Rectal smooth muscle tissue (tissue), 1 donor: ENCODE results near the gene NBEA.

Experiments
- H3K27ac ChIP-seq: one replicate; pipeline ENCODE4 v1.7.0; 2013; ENCODE audit warnings: low read depth, low read length, inconsistent platforms
- H3K27me3 ChIP-seq: one replicate; pipeline ENCODE4 v1.7.0; 2013; ENCODE audit warnings: low read length; ENCODE audit not compliant: control insufficient read depth, insufficient read depth
- H3K36me3 ChIP-seq: one replicate; pipeline ENCODE4 v1.7.0; 2013; ENCODE audit warnings: low read length; ENCODE audit not compliant: control insufficient read depth, insufficient read depth
- H3K4me1 ChIP-seq: one replicate; pipeline ENCODE4 v1.7.0; 2013; ENCODE audit warnings: low read length; ENCODE audit not compliant: control insufficient read depth, insufficient read depth
- H3K4me3 ChIP-seq: one replicate; pipeline ENCODE4 v1.7.0; 2013; ENCODE audit warnings: low read length
- H3K9ac ChIP-seq: one replicate; pipeline ENCODE4 v1.7.0; 2013; ENCODE audit warnings: low read length

Gene NBEA

GRCh38 chr13:35699825-35700510 is 757.9 kb downstream of the NBEA start:
- no peak overlapping the region for H3K9ac ChIP-seq
- H3K4me1 ChIP-seq: peaks cover 5% of the 10 kb centered on the region
- peak overlapping the region; percentile 2 for H3K27ac ChIP-seq
- no peaks in the 10 kb centered on the region for H3K36me3 ChIP-seq
- peak overlapping the region; percentile 5 for H3K4me3 ChIP-seq
- peaks cover 2% of the 10 kb centered on the region for H3K27me3 ChIP-seq

GRCh38 chr13:35700671-35701070 is 758.6 kb downstream of the NBEA start:
- peak overlapping the region; percentile 2 for H3K27ac ChIP-seq
- H3K36me3 ChIP-seq: no peaks in the 10 kb centered on the region
- H3K4me1 ChIP-seq: peaks cover 5% of the 10 kb centered on the region
- no peak overlapping the region for H3K4me3 ChIP-seq
- H3K27me3 ChIP-seq: peaks cover 2% of the 10 kb centered on the region
- H3K9ac ChIP-seq: no peak overlapping the region

GRCh38 chr13:35702316-35702715 is 760.2 kb downstream of the NBEA start:
- Histone ChIP-seq H3K4me3 (no peak overlapping the region), H3K36me3 (no peaks in the 10 kb centered on the region), H3K4me1 (peaks cover 5% of the 10 kb centered on the region), H3K9ac (no peak overlapping the region), H3K27ac (no peak overlapping the region), H3K27me3 (peaks cover 2% of the 10 kb centered on the region)

DNA sequence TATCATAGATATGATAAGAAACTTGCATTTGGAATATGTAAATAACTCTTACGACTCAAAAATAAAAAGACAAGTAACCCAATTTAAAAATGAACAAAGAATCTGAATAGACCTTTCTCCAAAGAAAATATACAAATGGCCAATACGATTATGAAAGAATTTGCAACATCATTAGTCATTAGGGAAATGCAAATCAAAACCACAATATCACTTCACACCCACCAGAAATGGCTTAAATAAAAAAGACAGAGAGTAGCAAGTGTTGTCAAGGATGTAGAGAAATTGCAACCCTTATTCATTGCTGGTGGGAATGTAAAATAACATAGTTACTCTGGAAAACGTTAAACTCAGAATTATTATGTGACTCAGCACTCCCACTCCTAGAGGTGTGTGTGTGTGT is 761.0 kb downstream of the NBEA start:
- Histone ChIP-seq H3K4me1 (peaks cover 5% of the 10 kb centered on the region), H3K36me3 (no peaks in the 10 kb centered on the region), H3K27ac (no peak overlapping the region), H3K9ac (no peak overlapping the region), H3K4me3 (no peak overlapping the region), H3K27me3 (peaks cover 2% of the 10 kb centered on the region)

DNA sequence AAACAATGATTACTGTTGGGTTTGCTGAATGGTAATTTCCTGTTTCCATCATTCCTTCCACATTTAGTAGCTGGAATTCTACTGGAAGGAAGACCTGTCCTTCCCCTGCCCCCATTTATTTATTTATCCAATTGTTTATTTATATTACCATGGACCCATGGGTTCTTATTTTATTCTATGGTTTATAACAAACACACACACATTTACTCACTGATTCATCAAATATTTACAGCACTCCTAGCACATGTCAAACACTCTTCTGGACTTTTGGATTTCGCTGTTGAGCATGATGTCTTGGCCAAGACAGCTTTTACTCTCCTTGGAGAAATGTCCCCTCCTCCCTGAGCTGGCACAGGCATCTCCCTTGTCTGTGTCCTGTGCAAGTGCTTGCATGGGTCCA is 762.3 kb downstream of the NBEA start:
- H3K9ac ChIP-seq: no peak overlapping the region
- H3K27ac ChIP-seq: no peak overlapping the region
- H3K36me3 ChIP-seq: no peaks in the 10 kb centered on the region
- peaks cover 2% of the 10 kb centered on the region for H3K27me3 ChIP-seq
- H3K4me1 ChIP-seq: peaks cover 4% of the 10 kb centered on the region
- no peak overlapping the region for H3K4me3 ChIP-seq

GRCh38 chr13:35706281-35706680 is 764.2 kb downstream of the NBEA start:
- Histone ChIP-seq H3K27ac (no peak overlapping the region), H3K4me3 (no peak overlapping the region), H3K4me1 (no peaks in the 10 kb centered on the region), H3K27me3 (peaks cover 2% of the 10 kb centered on the region), H3K36me3 (no peaks in the 10 kb centered on the region), H3K9ac (no peak overlapping the region)

DNA sequence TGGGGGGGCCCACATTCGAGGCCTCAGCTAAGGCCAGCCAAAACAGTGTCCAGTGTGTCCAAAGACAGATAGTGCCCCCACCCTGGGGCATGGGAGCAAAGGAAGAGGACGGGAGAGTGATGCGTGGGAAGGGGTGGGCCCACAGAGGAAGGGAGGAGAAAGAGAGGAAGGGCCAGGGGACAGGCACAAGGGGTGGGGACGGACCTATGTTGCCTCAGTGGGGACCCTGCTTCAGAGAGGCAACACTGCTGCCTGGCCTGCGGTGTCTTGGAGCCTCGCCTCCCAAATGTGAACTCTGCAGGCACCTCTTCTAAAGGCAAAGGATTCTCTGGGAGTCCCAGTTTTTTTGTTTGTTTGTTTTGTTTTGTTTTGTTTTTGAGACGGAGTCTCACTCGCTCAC is 764.7 kb downstream of the NBEA start:
- Histone ChIP-seq H3K4me1 (no peaks in the 10 kb centered on the region), H3K27ac (no peak overlapping the region), H3K9ac (no peak overlapping the region), H3K36me3 (no peaks in the 10 kb centered on the region), H3K27me3 (peaks cover 2% of the 10 kb centered on the region), H3K4me3 (no peak overlapping the region)

GRCh38 chr13:35711909-35712308 is 769.8 kb downstream of the NBEA start:
- no peak overlapping the region for H3K9ac ChIP-seq
- H3K27ac ChIP-seq: no peak overlapping the region
- no peaks in the 10 kb centered on the region for H3K36me3 ChIP-seq
- H3K27me3 ChIP-seq: no peaks in the 10 kb centered on the region
- no peak overlapping the region for H3K4me3 ChIP-seq
- H3K4me1 ChIP-seq: no peaks in the 10 kb centered on the region

DNA sequence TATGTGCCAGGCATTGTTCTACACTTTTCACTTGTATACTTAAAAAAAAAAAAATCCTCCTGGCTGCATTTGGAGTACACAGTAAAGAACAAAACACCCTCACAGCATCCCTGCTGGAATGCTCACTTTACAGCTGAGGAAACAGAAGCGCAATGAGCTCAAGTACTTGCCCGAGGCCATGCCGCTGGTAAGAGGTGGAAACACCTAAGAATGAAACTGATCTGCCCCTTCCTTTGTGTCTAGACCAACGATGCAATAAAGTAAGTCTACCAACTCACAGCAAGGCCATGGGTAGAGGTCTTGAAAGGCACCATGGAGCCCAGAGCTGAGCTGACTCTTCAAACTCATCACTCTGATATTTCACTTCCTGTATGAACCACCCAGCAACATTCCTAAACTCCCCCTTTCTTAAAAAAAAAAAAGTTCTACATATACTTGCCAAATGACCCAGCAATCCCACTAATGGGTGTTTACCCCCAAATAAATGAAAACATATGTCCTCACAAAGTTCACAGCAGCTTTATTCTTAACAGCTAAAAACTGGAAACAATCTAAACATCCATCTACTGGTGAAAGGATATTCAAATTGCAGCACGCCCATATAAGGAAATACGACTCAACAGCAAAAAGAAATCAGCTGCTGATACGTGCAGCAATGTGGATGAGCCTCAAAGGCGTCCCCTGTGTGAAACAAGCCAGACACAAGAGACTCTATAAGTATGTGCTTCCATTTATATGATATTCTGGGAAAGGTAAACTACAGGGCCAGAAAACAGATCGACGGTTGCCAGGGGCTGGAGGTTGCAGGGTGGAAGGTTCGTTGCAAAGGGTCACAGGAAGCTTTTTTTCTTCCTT is 771.1 kb downstream of the NBEA start:
- no peaks in the 10 kb centered on the region for H3K36me3 ChIP-seq
- H3K27me3 ChIP-seq: no peaks in the 10 kb centered on the region
- no peaks in the 10 kb centered on the region for H3K4me1 ChIP-seq
- no peak overlapping the region for H3K9ac ChIP-seq
- no peak overlapping the region for H3K27ac ChIP-seq
- no peak overlapping the region for H3K4me3 ChIP-seq

DNA sequence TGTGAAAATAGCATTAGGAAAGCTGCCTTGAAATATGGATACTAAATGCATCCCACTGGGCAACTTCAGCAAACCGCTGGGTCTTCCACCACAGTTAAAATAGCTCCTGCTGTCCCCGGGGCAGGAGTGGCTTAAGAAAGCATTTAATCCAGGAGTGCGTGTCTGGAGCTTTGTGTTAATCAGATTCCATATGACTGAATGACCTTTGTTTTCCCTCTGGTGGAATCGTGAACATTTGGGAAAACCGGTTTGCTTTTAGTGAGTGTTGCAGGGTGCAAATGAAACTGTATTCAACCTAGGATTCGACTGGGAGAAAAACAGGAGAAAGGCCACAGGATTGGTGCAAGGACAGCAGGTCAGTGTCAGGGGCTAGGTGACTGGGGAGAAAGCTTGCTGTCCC is 772.1 kb downstream of the NBEA start:
- no peak overlapping the region for H3K27ac ChIP-seq
- H3K36me3 ChIP-seq: no peaks in the 10 kb centered on the region
- H3K4me3 ChIP-seq: no peak overlapping the region
- H3K9ac ChIP-seq: no peak overlapping the region
- H3K4me1 ChIP-seq: no peaks in the 10 kb centered on the region
- H3K27me3 ChIP-seq: no peaks in the 10 kb centered on the region

DNA sequence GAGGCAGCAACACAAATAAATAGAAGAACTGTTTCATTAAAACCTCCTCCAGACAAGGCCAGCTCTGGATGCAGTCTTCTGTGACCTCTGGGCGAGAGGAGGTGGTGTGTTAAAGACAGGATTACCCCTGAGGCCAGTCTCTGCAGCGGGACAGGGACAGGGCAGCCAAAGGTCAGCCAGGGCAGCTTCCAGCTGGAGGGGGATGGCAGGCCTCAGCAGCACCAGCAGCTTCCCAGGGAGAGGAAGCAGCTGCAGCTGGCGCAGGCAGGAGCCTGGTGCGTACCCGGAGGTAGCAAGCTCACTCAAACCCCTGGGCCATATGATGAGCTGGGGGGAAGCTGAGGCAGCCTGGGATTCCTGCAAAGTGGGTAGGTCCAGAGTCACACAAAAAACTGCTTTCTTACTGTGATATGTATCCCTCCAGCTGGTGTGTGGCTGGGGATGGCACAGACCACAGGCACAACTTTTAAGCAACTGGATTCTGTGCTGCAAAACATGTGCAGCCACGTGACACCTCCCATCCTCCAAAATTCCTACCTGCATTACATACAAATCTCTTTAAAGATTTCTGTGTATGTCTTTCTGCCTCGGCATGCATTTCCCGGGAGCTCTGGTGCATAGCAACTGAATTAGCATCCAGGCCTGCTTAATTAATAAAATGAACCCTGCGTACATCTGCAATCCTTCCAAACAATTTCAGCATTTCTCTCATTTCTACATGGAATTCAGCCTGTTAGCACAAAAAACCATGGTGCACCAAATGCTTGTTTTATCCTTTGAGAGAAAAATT is 772.7 kb downstream of the NBEA start:
- Histone ChIP-seq H3K36me3 (no peaks in the 10 kb centered on the region), H3K27ac (no peak overlapping the region), H3K9ac (no peak overlapping the region), H3K4me1 (no peaks in the 10 kb centered on the region), H3K27me3 (no peaks in the 10 kb centered on the region), H3K4me3 (no peak overlapping the region)

- no peaks in the 10 kb centered on the region for H3K36me3 ChIP-seq
- H3K4me3 ChIP-seq: no peak overlapping the region
- no peak overlapping the region for H3K27ac ChIP-seq
- no peaks in the 10 kb centered on the region for H3K4me1 ChIP-seq
- H3K27me3 ChIP-seq: no peaks in the 10 kb centered on the region
- no peak overlapping the region for H3K9ac ChIP-seq
Observed at GRCh38 chr13:35716186-35716585, 774.1 kb downstream of the NBEA start.
